H1 (cell line): ENCODE results near the gene RNF13. TPM values are rescaled to one million over a fixed set of nuclear protein-coding genes. Genes with fewer than 3 reads are reported as not detected.
"Not testable (repeated sequence)": the region's sequence is repeated elsewhere in the genome, so short reads cannot be mapped to it uniquely, and the experiment has no call there.

Experiments used
- CTCF ChIA-PET: fragments of 300-600 bp; sonication (Branson Sonifier 250); formaldehyde crosslinking; loops from one replicate; lab custom pipeline; 2021; ENCODE audit not compliant: partially characterized antibody; lab: Charles Lee
- POLR2A ChIA-PET: fragments of 300-600 bp; sonication (Branson Sonifier 250); formaldehyde crosslinking; loops from one replicate; lab custom pipeline; 2021; ENCODE audit warnings: inconsistent platforms; ENCODE audit not compliant: partially characterized antibody; lab: Charles Lee
- DNase-seq, 2 experiments: peaks; one replicate each; pipeline versions ENCODE4 v3.0.0 to v3.0.0-alpha.2; 2010 to 2022; ENCODE audit warnings: low spot score in 2 of 2, low read depth in 1 of 2, mixed read lengths in 1 of 2
- FAIRE-seq: peaks from 2 replicates; lab custom pipeline; 2011; peaks lifted over from hg19 to GRCh38; lab: Jason Lieb, UNC
- H2AFZ ChIP-seq: 2 replicates; pipeline ENCODE4 v1.8.1; 2012; ENCODE audit warnings: low read length, inconsistent platforms
- H2AK5ac ChIP-seq: 2 replicates; pipeline ENCODE4 v1.6.1; 2013; ENCODE audit warnings: low read depth, low read length
- H2BK120ac ChIP-seq: replicated peaks from 2 replicates; pipeline ENCODE3; 2013; ENCODE audit warnings: low read depth, low read length, inconsistent platforms
- H2BK12ac ChIP-seq: 2 replicates; pipeline ENCODE4 v1.6.1; 2013; ENCODE audit warnings: low read depth, low read length
- H2BK15ac ChIP-seq: 2 replicates; pipeline ENCODE4 v1.6.1; 2013; ENCODE audit warnings: low read length
- H2BK20ac ChIP-seq: 2 replicates; pipeline ENCODE4 v1.6.1; 2013; ENCODE audit warnings: low read length
- H2BK5ac ChIP-seq: 2 replicates; pipeline ENCODE4 v1.6.1; 2013; ENCODE audit warnings: low read depth, low read length
- H3K14ac ChIP-seq: 2 replicates; pipeline ENCODE4 v1.6.1; 2013; ENCODE audit warnings: inconsistent platforms; ENCODE audit not compliant: insufficient read length
- H3K18ac ChIP-seq: 2 replicates; pipeline ENCODE4 v1.6.1; 2013; ENCODE audit warnings: low read length; ENCODE audit errors: extremely low read depth
- H3K23ac ChIP-seq: 2 replicates; pipeline ENCODE4 v1.6.1; 2013; ENCODE audit warnings: inconsistent platforms; ENCODE audit not compliant: insufficient read length
- H3K23me2 ChIP-seq: 2 replicates; pipeline ENCODE4 v1.6.1; 2013; ENCODE audit warnings: low read depth, low read length
- H3K27ac ChIP-seq: 2 replicates; pipeline ENCODE4 v1.6.1; 2011; ENCODE audit warnings: low read depth, low read length, inconsistent platforms
- H3K27me3 ChIP-seq, 4 experiments: replicated peaks in 1 of 4; 1 replicate in 1 of 4; 2 replicates in 3 of 4; pipeline versions ENCODE4 v1.6.1 to v1.8.1; 2011 to 2013; ENCODE audit warnings: low read length in 3 of 4, mild to moderate bottlenecking in 3 of 4, inconsistent platforms in 2 of 4, mixed read lengths in 2 of 4, moderate library complexity in 1 of 4; ENCODE audit not compliant: control insufficient read depth in 3 of 4, insufficient read depth in 3 of 4; ENCODE audit errors: extremely low read depth in 1 of 4
- H3K36me3 ChIP-seq, 4 experiments: 2 replicates each; pipeline versions ENCODE4 v1.6.1 to v1.8.1; 2011 to 2013; ENCODE audit warnings: mild to moderate bottlenecking in 4 of 4, low read length in 3 of 4, moderate library complexity in 2 of 4, control low read depth in 1 of 4, inconsistent platforms in 1 of 4; ENCODE audit not compliant: insufficient read depth in 4 of 4, control insufficient read depth in 2 of 4
- H3K4ac ChIP-seq: replicated peaks from 2 replicates; pipeline ENCODE3; 2013; ENCODE audit warnings: low read length, low read depth, mixed read lengths, inconsistent platforms; ENCODE audit not compliant: insufficient read length
- H3K4me1 ChIP-seq, 4 experiments: replicated peaks in 1 of 4; 1 replicate in 1 of 4; 2 replicates in 3 of 4; pipeline versions ENCODE4 v1.6.1 to v1.8.1; 2011 to 2013; ENCODE audit warnings: low read length in 3 of 4, inconsistent platforms in 2 of 4, mixed read lengths in 1 of 4; ENCODE audit not compliant: insufficient read depth in 4 of 4, control insufficient read depth in 3 of 4
- H3K4me2 ChIP-seq, 2 experiments: 2 replicates each; pipeline versions ENCODE4 v1.6.1 to v1.8.1; 2011 to 2013; ENCODE audit warnings: low read depth in 2 of 2, low read length in 2 of 2, control low read depth in 1 of 2, inconsistent platforms in 1 of 2, mild to moderate bottlenecking in 1 of 2; ENCODE audit not compliant: insufficient read depth in 1 of 2
- H3K4me3 ChIP-seq, 4 experiments: fragments of 200-600, 300-600 bp in 1 of 4; sonication (generic), shearing (Covaris generic), sonication (Bioruptor Twin) in 1 of 4; 2 replicates each; pipeline versions ENCODE4 v1.5.1 to v1.8.1; 2011 to 2016; ENCODE audit warnings: low read length in 4 of 4, low read depth in 3 of 4, control low read depth in 2 of 4, inconsistent platforms in 2 of 4, mild to moderate bottlenecking in 2 of 4, mixed read lengths in 1 of 4, moderate library complexity in 1 of 4; ENCODE audit not compliant: insufficient read depth in 2 of 4; ENCODE audit errors: extremely low read depth in 1 of 4
- H3K56ac ChIP-seq: replicated peaks from 2 replicates; pipeline ENCODE3; 2013; ENCODE audit warnings: low read depth, mild to moderate bottlenecking, mixed read lengths, low read length, inconsistent platforms; ENCODE audit not compliant: insufficient read length
- H3K79me1 ChIP-seq: 2 replicates; pipeline ENCODE4 v1.6.1; 2013; ENCODE audit warnings: low read depth, low read length, control low read depth
- H3K79me2 ChIP-seq, 2 experiments: 2 replicates each; pipeline versions ENCODE4 v1.6.1 to v1.8.1; 2012 to 2013; ENCODE audit warnings: low read length in 2 of 2, mild to moderate bottlenecking in 2 of 2, inconsistent platforms in 1 of 2; ENCODE audit not compliant: insufficient read depth in 2 of 2, control insufficient read depth in 1 of 2
- H3K9ac ChIP-seq, 4 experiments: replicated peaks in 1 of 4; 1 replicate in 1 of 4; 2 replicates in 3 of 4; pipeline versions ENCODE4 v1.6.1 to v1.8.1; 2011 to 2013; ENCODE audit warnings: low read depth in 3 of 4, low read length in 3 of 4, control low read depth in 2 of 4, mild to moderate bottlenecking in 2 of 4, moderate library complexity in 2 of 4, inconsistent platforms in 1 of 4; ENCODE audit errors: extremely low read depth in 1 of 4
- H3K9me3 ChIP-seq, 2 experiments: 2 replicates each; pipeline versions ENCODE4 v1.6.1 to v1.8.1; 2012 to 2013; ENCODE audit warnings: mild to moderate bottlenecking in 2 of 2, moderate library complexity in 2 of 2, control low read depth in 1 of 2, inconsistent platforms in 1 of 2, low read depth in 1 of 2, low read length in 1 of 2, mixed read lengths in 1 of 2; ENCODE audit not compliant: insufficient read depth in 2 of 2
- H4K20me1 ChIP-seq, 2 experiments: replicated peaks in 1 of 2; 2 replicates each; pipeline versions ENCODE3 to v1.8.1; 2011 to 2013; ENCODE audit warnings: inconsistent platforms in 2 of 2, low read length in 2 of 2, mild to moderate bottlenecking in 1 of 2; ENCODE audit not compliant: insufficient read depth in 2 of 2, control insufficient read depth in 1 of 2
- H4K5ac ChIP-seq: 2 replicates; pipeline ENCODE4 v1.6.1; 2013; ENCODE audit warnings: low read length, low read depth, mixed read lengths, inconsistent platforms; ENCODE audit not compliant: insufficient read length
- H4K8ac ChIP-seq: 2 replicates; pipeline ENCODE4 v1.8.0; 2013; ENCODE audit warnings: mild to moderate bottlenecking, moderate library complexity, low read length, inconsistent platforms; ENCODE audit not compliant: insufficient read depth; ENCODE audit errors: extremely low read depth
- H4K91ac ChIP-seq: replicated peaks from 2 replicates; pipeline ENCODE3; 2013; ENCODE audit warnings: low read length, mixed read lengths, inconsistent platforms; ENCODE audit not compliant: insufficient read length
- WGBS, 2 experiments: shearing (Covaris generic) in 1 of 2; methylation state at CpG; one replicate each; pipeline versions ENCODE4 v1.1.6 to v1.1.7; 2013 to 2015; ENCODE audit warnings: low lambda C conversion rate in 2 of 2, mixed read lengths in 2 of 2, inconsistent platforms in 1 of 2, low coverage in 1 of 2, missing lambda C conversion rate in 1 of 2; ENCODE audit not compliant: insufficient replicate concordance in 2 of 2, insufficient coverage in 1 of 2, insufficient read length in 1 of 2; ENCODE audit errors: extremely low coverage in 1 of 2, missing lambda C conversion rate in 1 of 2; 5-methylcytosine and 5-hydroxymethylcytosine counted together
- polyA plus RNA-seq, 7 experiments: library from polyadenylated mRNA; depleted of rRNA in 3 of 7; stranded (reverse) in 5 of 7; unstranded in 2 of 7; fragments of >200 nt in 5 of 7; fragments of 200-250 nt in 2 of 7; gene quantifications; 1 replicate in 5 of 7; 2 replicates in 1 of 7; 4 replicates in 1 of 7; pipeline versions ENCODE4 v1.2.1 to v1.2.3, GENCODE V29; 2011 to 2013; ENCODE audit warnings: missing spikeins in 2 of 7, mixed read lengths in 2 of 7
- total RNA-seq: library from RNA; stranded (reverse); fragmentation: NEBNext Ultra II Directional; extraction: Animal tissue kit (Norgen Biotek cat#: 25700); gene quantifications from 2 replicates; pipeline ENCODE4 v1.2.1, GENCODE V29; 2021

The RNF13 gene
- total and polyA plus RNA-seq, 2 of the 8 experiments (the other 6 are each of a cell fraction or from before 2014, with no cell fraction given), result 19.4 to 35.4 TPM

GRCh38 chr3:149839469-149839868 is 26.5 kb downstream of the RNF13 start:
- H3K27me3 ChIP-seq, DNase-seq, H2AK5ac ChIP-seq, H4K8ac ChIP-seq, H2BK15ac ChIP-seq, H2BK5ac ChIP-seq, H2AFZ ChIP-seq, H4K5ac ChIP-seq, POLR2A ChIA-PET, H3K14ac ChIP-seq, H2BK120ac ChIP-seq, H2BK12ac ChIP-seq, H4K91ac ChIP-seq, H3K9ac ChIP-seq, H3K4ac ChIP-seq, CTCF ChIA-PET, H3K27ac ChIP-seq, H3K79me1 ChIP-seq, H4K20me1 ChIP-seq, H2BK20ac ChIP-seq, FAIRE-seq, H3K18ac ChIP-seq, H3K4me1 ChIP-seq, H3K56ac ChIP-seq, H3K23me2 ChIP-seq, H3K4me2 ChIP-seq, H3K4me3 ChIP-seq, H3K23ac ChIP-seq: not testable (repeated sequence)
- Histone ChIP-seq H3K9me3 (peaks cover 17 to 22% of the 10 kb centered on the region in 2 experiments), H3K79me2 (peaks cover 0 to 78% of the 10 kb centered on the region in 2 experiments; a peak in 2 of 4 replicates), H3K36me3 (peaks cover 0 to 12% (median 2%) of the 10 kb centered on the region in 4 experiments; a peak in 2 of 8 replicates)
- WGBS, 2 experiments, result 86% methylated on average over 3 of the region's 3 CpGs; no CpG with 5 or more reads in 1 of the 2 experiments
